Measurements from ENCODE around the gene LIN54.

DNA sequence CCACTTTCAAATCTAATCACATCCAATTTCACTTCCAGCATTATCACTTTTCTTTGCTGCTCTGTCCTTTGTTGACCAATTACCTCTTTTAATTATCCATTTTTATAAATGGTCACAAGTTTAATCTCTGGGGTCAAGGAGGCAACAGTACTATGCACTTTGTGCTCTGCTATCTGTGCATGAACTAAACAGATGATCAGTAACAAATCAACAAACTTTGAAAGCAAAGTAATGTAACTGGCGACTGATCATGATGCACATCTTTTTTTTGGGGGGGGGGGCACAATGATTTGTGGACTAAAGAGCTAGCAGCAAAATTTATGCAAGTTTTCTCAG is 118.2 kb downstream of the LIN54 start:
- TF ChIP-seq, protein P1, sequence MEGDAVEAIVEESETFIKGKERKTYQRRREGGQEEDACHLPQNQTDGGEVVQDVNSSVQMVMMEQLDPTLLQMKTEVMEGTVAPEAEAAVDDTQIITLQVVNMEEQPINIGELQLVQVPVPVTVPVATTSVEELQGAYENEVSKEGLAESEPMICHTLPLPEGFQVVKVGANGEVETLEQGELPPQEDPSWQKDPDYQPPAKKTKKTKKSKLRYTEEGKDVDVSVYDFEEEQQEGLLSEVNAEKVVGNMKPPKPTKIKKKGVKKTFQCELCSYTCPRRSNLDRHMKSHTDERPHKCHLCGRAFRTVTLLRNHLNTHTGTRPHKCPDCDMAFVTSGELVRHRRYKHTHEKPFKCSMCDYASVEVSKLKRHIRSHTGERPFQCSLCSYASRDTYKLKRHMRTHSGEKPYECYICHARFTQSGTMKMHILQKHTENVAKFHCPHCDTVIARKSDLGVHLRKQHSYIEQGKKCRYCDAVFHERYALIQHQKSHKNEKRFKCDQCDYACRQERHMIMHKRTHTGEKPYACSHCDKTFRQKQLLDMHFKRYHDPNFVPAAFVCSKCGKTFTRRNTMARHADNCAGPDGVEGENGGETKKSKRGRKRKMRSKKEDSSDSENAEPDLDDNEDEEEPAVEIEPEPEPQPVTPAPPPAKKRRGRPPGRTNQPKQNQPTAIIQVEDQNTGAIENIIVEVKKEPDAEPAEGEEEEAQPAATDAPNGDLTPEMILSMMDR (IDR thresholded peaks at IDR 0.05), result no peak
- TF ChIP-seq JUN (IDR thresholded peaks at IDR 0.05), result no peak
- TF ChIP-seq, protein P2, sequence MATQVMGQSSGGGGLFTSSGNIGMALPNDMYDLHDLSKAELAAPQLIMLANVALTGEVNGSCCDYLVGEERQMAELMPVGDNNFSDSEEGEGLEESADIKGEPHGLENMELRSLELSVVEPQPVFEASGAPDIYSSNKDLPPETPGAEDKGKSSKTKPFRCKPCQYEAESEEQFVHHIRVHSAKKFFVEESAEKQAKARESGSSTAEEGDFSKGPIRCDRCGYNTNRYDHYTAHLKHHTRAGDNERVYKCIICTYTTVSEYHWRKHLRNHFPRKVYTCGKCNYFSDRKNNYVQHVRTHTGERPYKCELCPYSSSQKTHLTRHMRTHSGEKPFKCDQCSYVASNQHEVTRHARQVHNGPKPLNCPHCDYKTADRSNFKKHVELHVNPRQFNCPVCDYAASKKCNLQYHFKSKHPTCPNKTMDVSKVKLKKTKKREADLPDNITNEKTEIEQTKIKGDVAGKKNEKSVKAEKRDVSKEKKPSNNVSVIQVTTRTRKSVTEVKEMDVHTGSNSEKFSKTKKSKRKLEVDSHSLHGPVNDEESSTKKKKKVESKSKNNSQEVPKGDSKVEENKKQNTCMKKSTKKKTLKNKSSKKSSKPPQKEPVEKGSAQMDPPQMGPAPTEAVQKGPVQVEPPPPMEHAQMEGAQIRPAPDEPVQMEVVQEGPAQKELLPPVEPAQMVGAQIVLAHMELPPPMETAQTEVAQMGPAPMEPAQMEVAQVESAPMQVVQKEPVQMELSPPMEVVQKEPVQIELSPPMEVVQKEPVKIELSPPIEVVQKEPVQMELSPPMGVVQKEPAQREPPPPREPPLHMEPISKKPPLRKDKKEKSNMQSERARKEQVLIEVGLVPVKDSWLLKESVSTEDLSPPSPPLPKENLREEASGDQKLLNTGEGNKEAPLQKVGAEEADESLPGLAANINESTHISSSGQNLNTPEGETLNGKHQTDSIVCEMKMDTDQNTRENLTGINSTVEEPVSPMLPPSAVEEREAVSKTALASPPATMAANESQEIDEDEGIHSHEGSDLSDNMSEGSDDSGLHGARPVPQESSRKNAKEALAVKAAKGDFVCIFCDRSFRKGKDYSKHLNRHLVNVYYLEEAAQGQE (IDR thresholded peaks at IDR 0.05), result no peak
- TF ChIP-seq, protein P3, sequence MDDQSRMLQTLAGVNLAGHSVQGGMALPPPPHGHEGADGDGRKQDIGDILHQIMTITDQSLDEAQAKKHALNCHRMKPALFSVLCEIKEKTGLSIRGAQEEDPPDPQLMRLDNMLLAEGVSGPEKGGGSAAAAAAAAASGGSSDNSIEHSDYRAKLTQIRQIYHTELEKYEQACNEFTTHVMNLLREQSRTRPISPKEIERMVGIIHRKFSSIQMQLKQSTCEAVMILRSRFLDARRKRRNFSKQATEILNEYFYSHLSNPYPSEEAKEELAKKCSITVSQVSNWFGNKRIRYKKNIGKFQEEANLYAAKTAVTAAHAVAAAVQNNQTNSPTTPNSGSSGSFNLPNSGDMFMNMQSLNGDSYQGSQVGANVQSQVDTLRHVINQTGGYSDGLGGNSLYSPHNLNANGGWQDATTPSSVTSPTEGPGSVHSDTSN (IDR thresholded peaks at IDR 0.05), result no peak
- TF ChIP-seq POLR2A (IDR thresholded peaks at IDR 0.05; ENCODE audit: low read length), result no peak
- TF ChIP-seq, protein P4, sequence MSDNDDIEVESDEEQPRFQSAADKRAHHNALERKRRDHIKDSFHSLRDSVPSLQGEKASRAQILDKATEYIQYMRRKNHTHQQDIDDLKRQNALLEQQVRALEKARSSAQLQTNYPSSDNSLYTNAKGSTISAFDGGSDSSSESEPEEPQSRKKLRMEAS (IDR thresholded peaks at IDR 0.05), result no peak
- TF ChIP-seq, protein P5, sequence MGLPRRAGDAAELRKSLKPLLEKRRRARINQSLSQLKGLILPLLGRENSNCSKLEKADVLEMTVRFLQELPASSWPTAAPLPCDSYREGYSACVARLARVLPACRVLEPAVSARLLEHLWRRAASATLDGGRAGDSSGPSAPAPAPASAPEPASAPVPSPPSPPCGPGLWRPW (IDR thresholded peaks at IDR 0.05), result no peak
- no peak for TF ChIP-seq RCOR1 (IDR thresholded peaks at IDR 0.05; ENCODE audit: low read depth, low read length)
- TF ChIP-seq EHMT2 (IDR thresholded peaks at IDR 0.05; ENCODE audit: low read depth), result no peak
- TF ChIP-seq CHD2 (IDR thresholded peaks at IDR 0.05; ENCODE audit: low read length, partially characterized antibody), result no peak
- TF ChIP-seq BHLHE40 (IDR thresholded peaks at IDR 0.05; ENCODE audit: low read depth, low read length), result no peak
- no peak for TF ChIP-seq POLR2AphosphoS2 (conservative IDR thresholded peaks at IDR 0.05; ENCODE audit: low read length)
- TF ChIP-seq, protein P6, sequence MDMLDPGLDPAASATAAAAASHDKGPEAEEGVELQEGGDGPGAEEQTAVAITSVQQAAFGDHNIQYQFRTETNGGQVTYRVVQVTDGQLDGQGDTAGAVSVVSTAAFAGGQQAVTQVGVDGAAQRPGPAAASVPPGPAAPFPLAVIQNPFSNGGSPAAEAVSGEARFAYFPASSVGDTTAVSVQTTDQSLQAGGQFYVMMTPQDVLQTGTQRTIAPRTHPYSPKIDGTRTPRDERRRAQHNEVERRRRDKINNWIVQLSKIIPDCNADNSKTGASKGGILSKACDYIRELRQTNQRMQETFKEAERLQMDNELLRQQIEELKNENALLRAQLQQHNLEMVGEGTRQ (IDR thresholded peaks at IDR 0.05), result no peak
- TF ChIP-seq HEYL (CRISPR knock-in tag; IDR thresholded peaks at IDR 0.05), result no peak
